Keratinocyte (primary cell): ENCODE data around the gene CCDC24.

Experiments used
- CTCF ChIP-seq, 3 experiments: IDR thresholded peaks in 1 of 3; conservative IDR thresholded peaks in 1 of 3; optimal IDR thresholded peaks in 1 of 3; 2 replicates in 2 of 3; 3 replicates in 1 of 3; pipeline versions ENCODE3 to v1.5.1; 2011; ENCODE audit warnings: low read length in 3 of 3, mild to moderate bottlenecking in 3 of 3, moderate library complexity in 2 of 3, control low read depth in 1 of 3, inconsistent platforms in 1 of 3; ENCODE audit not compliant: insufficient read depth in 2 of 3; ENCODE audit errors: extremely low read depth in 1 of 3
- EZH2 ChIP-seq: IDR thresholded peaks from one replicate; pipeline ENCODE4 v1.6.1; 2012; ENCODE audit warnings: inconsistent platforms, mild to moderate bottlenecking, low read length, moderate library complexity

DNA sequence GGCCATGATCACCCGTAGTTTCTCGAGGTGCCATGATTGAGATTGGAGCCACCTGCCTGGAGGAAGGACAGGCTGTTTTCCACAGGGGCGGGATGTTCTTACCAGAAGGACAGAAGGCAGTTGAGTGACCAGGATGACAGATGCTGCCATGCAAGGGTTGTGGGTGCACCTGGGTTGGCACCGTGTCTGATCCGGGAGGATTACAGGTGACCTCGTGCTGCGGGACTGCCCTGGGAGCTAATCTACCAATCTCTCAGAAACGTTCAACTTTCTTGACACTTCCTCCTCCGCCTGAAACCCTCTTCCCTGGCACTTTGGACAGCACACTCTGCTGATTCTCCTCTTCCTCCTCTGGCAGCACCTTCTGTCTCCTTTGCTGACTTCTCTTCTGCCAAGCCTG lies 53.7 kb downstream of the CCDC24 start:
- no peak for TF ChIP-seq CTCF (optimal IDR thresholded peaks at IDR 0.05 in 1 of 3, IDR thresholded peaks at IDR 0.05 in 1 of 3, conservative IDR thresholded peaks at IDR 0.05 in 1 of 3; ENCODE audit: extremely low read depth in 1 of 3, insufficient read depth in 2 of 3, low read length in 3 of 3)
- TF ChIP-seq EZH2 = no peak
